Muscle layer of duodenum (tissue), 2 donors: ENCODE measurements around the gene ZFHX3.

Experiments
- H3K27ac ChIP-seq: one replicate; pipeline ENCODE4 v1.7.0; 2013; ENCODE audit warnings: mild to moderate bottlenecking, low read length
- H3K27me3 ChIP-seq: one replicate; pipeline ENCODE4 v1.7.0; 2013; ENCODE audit warnings: low read depth, mild to moderate bottlenecking, control low read depth, low read length
- H3K36me3 ChIP-seq, 2 donors: one replicate each; pipeline ENCODE4 v1.7.0; 2013; ENCODE audit warnings: low read length in 2 of 2, control low read depth in 1 of 2, mild to moderate bottlenecking in 1 of 2; ENCODE audit not compliant: insufficient read depth in 2 of 2, control insufficient read depth in 1 of 2
- H3K4me1 ChIP-seq, 2 donors: one replicate each; pipeline ENCODE4 v1.7.0; 2013; ENCODE audit warnings: low read length in 2 of 2, mild to moderate bottlenecking in 2 of 2, control low read depth in 1 of 2, moderate library complexity in 1 of 2; ENCODE audit not compliant: insufficient read depth in 2 of 2, control insufficient read depth in 1 of 2
- H3K4me3 ChIP-seq, 2 donors: one replicate each; pipeline ENCODE4 v1.7.0; 2013; ENCODE audit warnings: low read length in 2 of 2, low read depth in 1 of 2, mild to moderate bottlenecking in 1 of 2
- H3K9me3 ChIP-seq, 2 donors: one replicate each; pipeline ENCODE4 v1.7.0; 2013; ENCODE audit warnings: low read length in 2 of 2, control low read depth in 1 of 2, mild to moderate bottlenecking in 1 of 2; ENCODE audit not compliant: control insufficient read depth in 1 of 2
- donor health status: healthy.

The ZFHX3 gene

GRCh38 chr16:72947379-72948237 is 100.3 kb downstream of the ZFHX3 start:
- H3K27me3 ChIP-seq, result no peaks in the 10 kb centered on the region
- H3K9me3 ChIP-seq, result no peaks in the 10 kb centered on the region
- peaks cover 13 to 17% of the 10 kb centered on the region in 2 donors for H3K36me3 ChIP-seq
- no peak overlapping the region for H3K27ac ChIP-seq
- peaks cover 0 to 4% of the 10 kb centered on the region in 2 donors for H3K4me1 ChIP-seq
- H3K4me3 ChIP-seq, result no peak overlapping the region

DNA sequence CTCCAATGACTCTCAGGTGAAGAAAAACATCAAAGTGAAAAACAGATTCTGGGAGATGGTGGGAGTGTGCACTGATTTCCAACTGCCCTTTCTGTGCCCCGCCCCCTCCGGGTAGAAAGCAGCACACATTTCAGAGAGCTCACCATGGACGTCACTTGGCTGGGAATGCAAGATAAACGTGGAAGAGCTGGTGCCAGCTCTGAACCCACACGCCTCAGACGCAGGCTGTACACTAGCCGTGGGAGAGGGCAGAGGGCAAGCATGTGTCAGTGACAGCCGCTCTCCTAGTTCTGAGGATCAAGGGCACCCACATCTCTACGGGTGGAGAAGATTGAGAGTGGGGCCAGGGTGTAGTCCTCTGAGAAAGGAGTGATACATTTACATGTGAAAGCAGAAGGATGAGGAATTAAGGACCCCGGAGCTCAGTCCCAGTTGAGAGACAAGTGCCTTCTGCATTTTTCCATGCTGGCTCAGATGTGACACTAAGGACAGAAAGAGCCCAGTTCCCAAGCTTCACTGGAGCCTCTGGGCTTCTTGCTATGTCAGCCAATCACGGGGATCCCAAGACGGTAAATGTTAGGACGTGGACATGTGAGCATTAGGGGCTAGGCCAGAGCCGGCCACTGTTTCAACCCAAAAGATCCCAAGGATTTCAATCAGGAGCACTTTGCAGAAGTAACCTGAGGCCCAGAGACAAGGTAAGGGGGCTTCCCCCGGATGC is 101.3 kb downstream of the ZFHX3 start:
- no peaks in the 10 kb centered on the region for H3K27me3 ChIP-seq
- H3K9me3 ChIP-seq, result no peaks in the 10 kb centered on the region
- H3K36me3 ChIP-seq, result peaks cover 13 to 17% of the 10 kb centered on the region in 2 donors
- no peak overlapping the region for H3K4me3 ChIP-seq
- peaks cover 0 to 4% of the 10 kb centered on the region in 2 donors for H3K4me1 ChIP-seq
- H3K27ac ChIP-seq, result no peak overlapping the region

DNA sequence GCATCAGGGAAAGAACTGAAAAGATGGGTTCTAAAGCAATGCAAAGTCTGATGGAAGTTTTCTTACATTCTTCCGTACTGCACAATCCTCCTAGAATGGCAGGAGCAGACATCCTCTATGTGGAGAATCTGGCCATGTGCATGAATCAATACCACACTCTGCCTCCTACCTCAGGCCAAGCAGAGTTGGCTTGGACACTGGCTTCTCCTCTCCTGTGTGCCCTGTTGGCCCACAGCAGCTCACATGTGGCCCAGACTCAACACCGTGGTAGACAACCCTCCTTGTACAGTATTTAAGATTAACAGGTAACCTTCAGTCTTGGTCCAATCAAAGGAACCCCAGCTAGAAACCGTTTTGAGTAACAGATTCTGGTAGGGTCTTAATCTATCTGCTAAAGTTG is 101.9 kb downstream of the ZFHX3 start:
- Histone ChIP-seq H3K36me3 (peaks cover 13 to 17% of the 10 kb centered on the region in 2 donors), H3K4me3 (no peak overlapping the region), H3K9me3 (no peaks in the 10 kb centered on the region), H3K27me3 (no peaks in the 10 kb centered on the region), H3K27ac (no peak overlapping the region), H3K4me1 (peaks cover 0 to 4% of the 10 kb centered on the region in 2 donors)

DNA sequence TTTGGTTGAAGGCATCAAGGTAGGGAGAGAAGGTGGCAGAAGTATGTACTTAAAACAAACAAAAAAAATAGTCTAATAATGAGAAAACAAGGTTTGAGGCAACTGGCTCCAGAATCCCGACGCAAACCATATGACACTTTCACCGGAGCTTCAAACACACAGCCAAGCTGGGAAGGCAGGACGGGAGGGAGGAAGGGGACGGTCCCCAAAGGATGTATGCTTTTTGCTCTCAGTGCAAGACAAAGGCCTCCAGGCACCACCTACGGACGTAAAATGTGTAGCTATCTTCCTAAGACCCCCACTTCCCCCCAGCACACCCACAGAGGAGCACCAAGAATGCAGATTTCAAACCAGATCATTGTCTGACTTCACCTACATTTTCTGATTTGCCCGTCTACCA is 102.3 kb downstream of the ZFHX3 start:
- H3K27me3 ChIP-seq, result no peaks in the 10 kb centered on the region
- no peaks in the 10 kb centered on the region for H3K9me3 ChIP-seq
- peaks cover 0 to 4% of the 10 kb centered on the region in 2 donors for H3K4me1 ChIP-seq
- no peak overlapping the region for H3K27ac ChIP-seq
- peaks cover 13 to 15% of the 10 kb centered on the region in 2 donors for H3K36me3 ChIP-seq
- no peak overlapping the region for H3K4me3 ChIP-seq

GRCh38 chr16:72944757-72945485 is 103.0 kb downstream of the ZFHX3 start:
- Histone ChIP-seq H3K4me3 (no peak overlapping the region), H3K27ac (no peak overlapping the region), H3K27me3 (no peaks in the 10 kb centered on the region), H3K36me3 (peaks cover 6 to 8% of the 10 kb centered on the region in 2 donors), H3K4me1 (peaks cover 0 to 4% of the 10 kb centered on the region in 2 donors), H3K9me3 (no peaks in the 10 kb centered on the region)

DNA sequence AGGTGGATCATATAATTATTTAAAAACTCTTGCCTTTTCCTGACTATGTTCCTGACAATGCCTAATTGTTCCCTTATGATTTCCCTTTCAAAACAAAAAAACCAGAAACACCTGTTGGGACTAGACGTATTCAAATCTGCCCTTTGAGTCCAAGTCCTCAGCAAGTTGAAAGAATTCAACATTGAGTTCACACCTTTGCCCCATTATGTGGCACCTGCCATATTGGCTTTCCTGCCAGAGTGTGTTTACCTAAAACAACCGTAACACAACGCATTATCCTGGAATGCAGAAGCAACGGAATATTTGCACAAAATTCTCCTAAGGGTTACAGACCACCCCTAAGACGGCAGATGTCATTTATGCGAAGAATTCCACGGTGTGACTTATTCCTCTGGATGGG is 105.9 kb downstream of the ZFHX3 start:
- Histone ChIP-seq H3K36me3 (no peaks in the 10 kb centered on the region), H3K27me3 (no peaks in the 10 kb centered on the region), H3K4me1 (peaks cover 0 to under 1% of the 10 kb centered on the region in 2 donors), H3K27ac (no peak overlapping the region), H3K9me3 (no peaks in the 10 kb centered on the region), H3K4me3 (no peak overlapping the region)

- Histone ChIP-seq H3K4me1 (no peaks in the 10 kb centered on the region), H3K27me3 (no peaks in the 10 kb centered on the region), H3K9me3 (no peaks in the 10 kb centered on the region), H3K36me3 (no peaks in the 10 kb centered on the region), H3K4me3 (no peak overlapping the region), H3K27ac (no peak overlapping the region)
These were observed 107.0 kb downstream of the ZFHX3 start for GRCh38 chr16:72940886-72941285.

- Histone ChIP-seq H3K4me1 (peaks cover 0 to 4% of the 10 kb centered on the region in 2 donors), H3K36me3 (no peaks in the 10 kb centered on the region)
These were observed 108.7 kb downstream of the ZFHX3 start for GRCh38 chr16:72939247-72939646.

DNA sequence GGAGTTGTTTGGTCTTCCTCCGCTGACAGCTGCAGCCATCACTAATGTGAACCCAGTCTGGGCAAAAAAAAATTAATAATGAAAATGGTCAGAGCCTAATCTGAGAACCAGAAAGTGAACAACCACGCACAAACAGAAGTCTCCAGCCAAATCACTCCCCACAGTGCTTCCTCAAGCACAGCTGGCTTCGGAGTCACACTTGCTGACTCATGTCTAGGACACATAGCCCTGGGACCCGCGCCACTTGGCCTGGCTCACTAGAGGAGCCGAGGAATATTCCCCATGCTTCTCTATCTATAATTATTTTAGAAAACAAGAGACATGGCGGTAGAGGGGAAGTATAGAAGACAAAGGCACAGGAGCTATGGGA is 109.1 kb downstream of the ZFHX3 start:
- H3K27me3 ChIP-seq, result no peaks in the 10 kb centered on the region
- H3K4me3 ChIP-seq, result no peak overlapping the region
- no peaks in the 10 kb centered on the region for H3K36me3 ChIP-seq
- H3K27ac ChIP-seq, result peak overlapping the region; percentile 50
- no peaks in the 10 kb centered on the region for H3K9me3 ChIP-seq
- H3K4me1 ChIP-seq, result peaks cover 0 to 4% of the 10 kb centered on the region in 2 donors

More at GRCh38 chr16:72939247-72939646, 108.7 kb downstream of the ZFHX3 start:
- H3K9me3 ChIP-seq, result no peaks in the 10 kb centered on the region
- no peaks in the 10 kb centered on the region for H3K27me3 ChIP-seq
- H3K4me3 ChIP-seq, result no peak overlapping the region
- peak overlapping the region; percentile 50 for H3K27ac ChIP-seq

DNA sequence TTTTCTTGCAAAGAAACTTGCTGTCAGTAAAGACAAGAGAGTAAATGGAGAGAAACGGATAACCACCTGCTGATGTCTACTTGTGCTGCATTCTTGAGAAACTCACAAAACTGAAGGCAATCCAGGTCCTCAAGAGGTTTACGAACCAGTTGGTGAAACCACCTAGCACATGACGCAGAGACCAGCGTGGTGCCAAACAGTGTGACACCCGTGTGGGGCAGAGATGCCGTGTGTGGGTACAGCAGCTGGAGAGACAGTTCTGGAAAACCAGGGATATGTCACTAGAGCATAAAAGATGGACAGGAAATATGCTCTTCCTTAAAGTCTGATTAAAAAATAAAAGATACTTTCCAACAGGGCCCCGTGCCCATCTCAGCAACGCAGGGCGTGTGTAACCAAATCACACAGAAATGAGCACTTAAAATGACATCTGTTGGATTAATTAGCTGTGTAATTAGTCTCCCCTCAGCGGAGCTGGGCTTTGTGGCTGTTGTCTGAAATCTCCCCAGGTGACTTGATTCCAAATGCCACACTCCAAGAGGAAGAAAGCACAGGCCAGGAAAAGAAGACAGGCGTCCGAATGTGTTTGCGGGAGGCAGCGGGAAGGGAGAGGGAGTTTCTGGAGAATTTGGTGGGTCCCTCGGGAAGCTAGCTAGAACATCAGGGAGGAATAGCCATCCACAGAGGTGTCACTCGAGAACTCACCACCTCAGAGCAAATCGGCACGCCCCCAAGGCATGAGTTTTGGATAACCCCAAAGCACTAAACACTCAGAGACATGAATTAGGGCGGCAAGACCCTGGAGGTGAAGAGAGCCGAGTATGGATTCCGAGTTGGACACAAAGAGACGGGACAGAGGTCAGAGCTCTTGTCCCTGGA is 109.8 kb downstream of the ZFHX3 start:
- Histone ChIP-seq H3K27ac (no peak overlapping the region), H3K4me1 (peaks cover 0 to 4% of the 10 kb centered on the region in 2 donors), H3K27me3 (no peaks in the 10 kb centered on the region), H3K36me3 (no peaks in the 10 kb centered on the region), H3K9me3 (no peaks in the 10 kb centered on the region), H3K4me3 (no peak overlapping the region)
